DLD1 (cell line): Measurements from ENCODE around the gene MKI67.

Experiments
- in situ Hi-C: cut with HindIII; loops from 2 replicates; pipeline ENCODE4 v1.10.0; 2017; ENCODE audit warnings: low sequenced_read_pairs

The MKI67 gene

DNA sequence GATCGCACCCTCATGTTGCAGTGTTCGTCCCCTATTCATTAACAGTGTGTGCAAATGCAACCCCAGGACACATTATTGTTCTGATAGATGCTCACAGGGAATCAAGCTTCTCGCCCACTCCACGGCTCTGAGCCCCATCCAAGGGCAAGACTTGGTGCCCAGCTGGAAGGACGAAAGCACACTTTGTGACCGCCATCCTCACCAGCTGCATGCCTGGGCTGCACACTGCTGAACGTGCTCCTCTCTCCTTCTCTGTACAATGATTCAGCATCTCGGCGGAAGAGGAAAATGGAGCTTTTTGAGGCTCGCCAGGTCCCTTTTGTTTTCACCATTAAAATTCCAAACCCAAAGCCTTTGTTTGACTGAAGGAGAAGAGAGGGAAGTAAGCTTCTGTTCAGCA is 41.9 kb downstream of the MKI67 start:
- in situ Hi-C loops, result no loop called here

DNA sequence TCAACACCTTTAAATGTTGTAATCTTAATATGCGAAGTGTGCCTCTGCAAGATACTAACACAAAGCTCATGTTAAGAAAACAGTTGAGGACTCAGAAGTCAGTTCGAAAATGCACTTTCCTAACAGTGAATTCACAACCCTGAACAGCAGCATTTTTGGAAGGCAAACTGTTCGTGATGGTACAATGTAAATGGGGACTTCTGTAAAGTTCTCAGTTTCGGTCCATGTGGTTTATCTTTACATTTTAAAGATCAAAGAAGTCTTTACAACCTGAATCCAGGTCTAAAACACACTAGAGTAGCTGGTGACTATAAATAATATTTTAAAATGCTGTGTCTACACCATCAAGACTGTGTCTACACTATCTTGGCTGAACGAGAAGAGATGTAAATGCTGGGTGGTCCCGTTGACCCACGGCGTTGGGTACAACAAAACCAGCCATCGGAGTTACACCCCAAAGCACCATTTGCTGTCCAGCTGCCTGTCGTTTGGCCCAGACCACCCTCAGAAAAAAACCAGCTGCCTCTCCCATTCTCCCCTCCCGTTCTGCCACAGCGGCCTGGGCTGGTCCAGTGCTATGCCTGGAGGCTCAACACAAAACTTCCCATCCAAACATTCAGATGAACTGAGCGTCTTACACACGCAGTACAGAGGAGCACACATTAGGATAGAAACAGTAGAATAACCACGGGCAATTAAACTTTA is 42.9 kb downstream of the MKI67 start:
- in situ Hi-C loops, result no loop called here

DNA sequence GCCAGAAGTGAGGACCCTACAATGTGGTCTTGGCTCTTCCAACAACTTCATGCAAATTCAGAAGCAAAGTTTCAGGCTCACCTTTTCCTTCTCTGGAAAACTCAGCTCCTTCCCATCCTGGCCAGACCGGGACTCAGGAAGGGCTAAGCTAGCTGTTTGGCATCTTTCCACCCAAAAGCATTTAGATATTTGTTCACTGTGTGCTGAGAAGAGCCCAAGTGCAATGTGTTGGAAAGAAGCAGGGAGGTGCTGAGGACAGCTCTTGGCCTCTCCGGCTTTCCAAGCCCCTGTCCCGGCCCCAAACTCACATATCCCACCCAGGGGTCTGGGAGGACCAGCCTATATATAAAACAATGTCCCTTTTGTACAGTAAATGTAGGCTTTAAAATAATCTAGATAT is 44.5 kb downstream of the MKI67 start:
- in situ Hi-C loops, result no loop called here

DNA sequence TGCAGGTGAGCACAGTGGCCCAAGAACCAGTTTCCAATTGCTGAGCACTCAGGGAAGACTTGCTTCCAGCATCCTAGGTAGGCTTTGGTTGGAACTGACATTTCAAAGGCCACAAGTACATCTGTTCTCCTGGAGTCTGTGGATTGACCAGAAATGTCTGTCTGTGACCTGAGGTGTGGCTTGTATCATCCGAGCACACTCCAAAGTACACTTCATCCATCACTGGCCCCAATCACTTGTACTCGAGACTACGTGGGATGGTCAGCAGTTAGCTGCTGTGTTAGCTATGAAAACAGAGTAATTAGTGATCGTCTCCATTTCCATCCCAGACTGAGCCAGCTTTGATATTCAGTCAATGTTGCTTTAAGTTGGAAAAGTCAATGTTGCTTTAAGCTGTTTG is 45.0 kb downstream of the MKI67 start:
- in situ Hi-C loops, result no loop called here

DNA sequence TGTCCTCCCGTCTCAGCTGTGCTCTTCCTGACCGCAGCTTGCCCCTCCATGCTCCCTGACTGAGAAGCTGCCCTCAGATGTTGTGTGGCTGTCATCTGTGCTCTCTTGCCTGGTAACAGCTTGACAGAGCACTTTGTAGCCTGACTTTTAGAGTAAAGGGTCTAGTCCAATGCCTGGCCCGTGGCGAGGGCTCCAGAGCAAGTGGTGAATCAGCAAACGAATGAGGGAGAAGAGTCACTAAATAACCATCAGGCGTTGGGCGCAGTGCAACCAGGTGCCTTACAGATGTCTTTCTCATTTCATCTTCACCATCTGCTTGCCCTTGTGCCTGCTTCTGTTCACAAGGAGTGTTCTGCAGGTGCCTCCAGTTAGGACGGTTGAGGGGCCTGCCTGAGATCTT is 45.6 kb downstream of the MKI67 start:
- in situ Hi-C loops, result no loop called here

DNA sequence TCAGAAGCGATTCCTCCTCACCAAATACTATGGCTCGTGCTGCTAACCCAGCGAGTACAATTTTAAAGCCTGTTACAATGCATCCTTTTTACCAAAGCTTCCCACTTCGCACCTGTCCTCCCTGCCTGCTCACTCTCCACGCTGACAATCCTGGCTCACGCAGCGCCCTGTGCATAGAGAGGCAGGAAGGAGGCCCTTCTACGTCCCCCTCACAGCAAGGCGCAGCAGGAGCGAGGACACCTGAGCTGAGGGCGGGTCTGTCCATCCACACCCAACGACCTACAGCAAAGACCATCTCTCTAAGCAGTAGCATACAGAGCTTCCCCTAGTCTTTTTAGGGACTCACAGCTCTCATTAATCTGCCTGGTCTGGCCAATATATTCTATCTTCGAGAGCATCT is 46.0 kb downstream of the MKI67 start:
- in situ Hi-C loops, result no loop called here

DNA sequence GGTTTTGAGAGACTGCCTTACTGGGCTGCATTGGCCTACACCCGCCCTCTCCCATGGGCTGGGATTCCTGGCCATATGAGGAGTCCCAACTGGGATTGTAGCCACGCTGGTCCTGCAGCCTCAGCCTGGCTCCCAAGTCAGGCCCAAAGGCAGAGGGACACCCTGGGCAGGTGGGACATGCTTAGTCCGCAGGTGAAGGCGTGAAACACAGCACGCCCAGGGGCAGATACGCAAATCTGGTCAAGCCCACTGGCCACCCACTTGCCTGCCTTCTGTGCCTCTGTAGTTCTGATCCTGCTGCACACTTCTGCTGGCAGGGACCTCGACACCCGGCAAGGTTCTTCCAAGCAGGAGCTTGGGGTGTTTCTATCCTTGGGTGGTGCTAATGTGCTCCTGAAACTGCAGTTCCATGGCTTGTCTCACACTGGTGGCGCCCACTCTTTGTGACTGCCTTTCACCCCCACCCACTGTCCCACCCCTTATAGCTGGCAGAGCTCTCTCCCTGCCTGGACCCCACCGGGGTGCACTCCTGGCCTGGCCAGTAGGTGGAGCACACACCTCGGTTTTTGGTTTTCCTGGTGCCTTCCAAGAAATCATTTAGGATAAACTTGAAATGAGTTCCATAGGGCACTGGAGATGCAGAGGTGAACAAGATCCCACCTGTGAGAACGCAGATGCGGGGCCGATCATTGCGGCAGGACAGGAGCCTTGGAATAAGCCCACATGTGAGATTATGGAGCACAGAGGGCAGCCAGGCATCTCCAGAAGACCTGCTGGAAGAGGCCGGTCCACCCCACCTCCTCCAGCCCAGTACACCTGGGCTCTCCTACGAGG is 47.9 kb downstream of the MKI67 start:
- in situ Hi-C loops, result no loop called here

DNA sequence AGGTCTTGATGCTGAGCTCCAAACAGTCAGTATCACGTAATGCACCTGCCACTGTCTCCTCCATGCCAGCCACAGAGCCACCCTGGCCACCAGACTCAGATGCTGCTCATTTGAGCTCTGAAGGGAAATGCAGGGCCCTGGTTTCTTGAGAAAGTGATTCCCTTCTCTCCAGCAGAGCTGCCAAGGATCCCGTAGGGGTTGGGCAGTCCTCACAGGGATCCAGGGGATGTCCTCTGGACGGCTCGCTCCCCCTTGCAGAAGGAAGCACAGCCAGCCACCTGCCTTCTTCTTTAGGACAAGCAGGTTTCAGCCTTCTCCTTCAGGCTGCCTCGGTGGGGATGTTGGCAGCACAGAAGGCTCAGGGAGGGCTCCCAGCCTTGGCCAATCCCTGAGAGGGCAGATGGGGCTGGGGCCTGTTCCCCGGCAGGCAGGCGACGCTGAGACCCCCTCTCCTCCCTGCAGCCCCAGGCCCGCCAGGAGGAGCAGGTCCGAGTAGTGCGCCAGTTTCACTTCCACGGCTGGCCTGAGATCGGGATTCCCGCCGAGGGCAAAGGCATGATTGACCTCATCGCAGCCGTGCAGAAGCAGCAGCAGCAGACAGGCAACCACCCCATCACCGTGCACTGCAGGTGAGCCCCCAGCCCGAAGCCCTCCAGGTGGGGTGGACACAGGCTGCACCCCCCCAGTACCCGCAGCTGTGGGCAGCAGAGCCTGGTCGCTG is 48.9 kb downstream of the MKI67 start:
- in situ Hi-C loops, result no loop called here

DNA sequence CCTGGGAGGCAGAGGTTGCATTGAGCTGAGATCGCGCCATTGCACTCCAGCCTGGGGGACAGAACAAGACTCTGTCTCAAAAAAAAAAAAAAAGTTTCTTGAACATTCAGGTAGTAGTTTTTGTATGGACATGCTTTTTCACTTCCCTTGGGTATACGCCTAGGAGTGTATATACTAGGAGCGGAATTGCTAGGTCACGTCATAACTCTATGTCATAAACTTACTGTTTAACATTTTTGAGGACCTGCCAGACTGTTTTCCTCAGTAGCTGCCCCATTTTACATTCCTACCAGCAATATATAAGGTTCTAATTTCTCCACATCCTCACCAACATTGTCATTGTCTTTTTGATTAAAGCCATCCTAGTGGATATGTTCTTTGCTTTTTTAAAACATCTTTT is 51.6 kb downstream of the MKI67 start:
- in situ Hi-C loops, result no loop called here

DNA sequence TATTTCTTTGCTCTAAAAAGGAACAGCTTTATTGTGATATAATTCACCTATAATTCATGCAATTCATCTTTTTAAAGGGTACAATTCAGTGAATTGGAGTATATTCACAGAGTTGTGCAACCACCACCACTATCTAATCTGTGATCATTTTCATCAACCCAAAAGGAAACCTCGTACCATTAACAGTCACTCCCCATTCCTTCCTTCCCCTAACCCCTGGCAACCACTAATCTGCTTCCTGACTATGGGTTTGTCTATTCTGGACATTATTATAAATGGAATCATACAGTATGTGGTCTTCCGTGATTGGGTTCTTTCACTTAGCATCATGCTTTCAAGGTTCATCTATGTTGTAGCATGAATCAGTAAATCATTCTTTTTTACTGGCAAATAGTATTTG is 52.3 kb downstream of the MKI67 start:
- in situ Hi-C loops, result no loop called here

DNA sequence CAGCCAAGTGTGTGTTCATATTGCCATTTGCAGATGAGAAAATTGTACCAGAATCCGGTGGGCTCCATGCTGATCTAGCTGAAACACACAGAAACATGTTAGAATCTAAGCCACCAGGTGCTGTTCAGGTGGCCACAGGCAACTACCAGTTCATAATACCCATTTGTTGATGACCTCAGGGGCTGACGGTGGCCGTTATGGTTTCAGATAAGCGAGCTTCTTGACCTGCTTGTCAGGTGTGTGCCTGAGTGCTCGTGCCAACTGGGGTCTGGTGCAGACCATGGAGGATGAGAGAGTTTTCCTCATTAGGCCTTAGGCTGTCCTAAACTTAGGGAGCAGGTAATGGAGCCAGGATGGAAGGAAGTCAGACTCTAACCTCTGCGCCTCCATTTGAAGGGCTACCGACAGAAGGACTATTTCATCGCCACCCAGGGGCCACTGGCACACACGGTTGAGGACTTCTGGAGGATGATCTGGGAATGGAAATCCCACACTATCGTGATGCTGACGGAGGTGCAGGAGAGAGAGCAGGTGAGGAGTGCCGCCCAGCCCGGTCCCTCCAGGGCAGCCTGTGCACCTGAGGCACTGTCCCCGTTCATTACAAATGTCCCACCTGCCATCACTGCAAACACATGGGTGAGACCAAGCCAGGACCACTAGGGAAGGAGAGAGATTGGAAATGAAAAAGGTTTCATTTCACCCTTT is 53.1 kb downstream of the MKI67 start:
- in situ Hi-C loops, result no loop called here

DNA sequence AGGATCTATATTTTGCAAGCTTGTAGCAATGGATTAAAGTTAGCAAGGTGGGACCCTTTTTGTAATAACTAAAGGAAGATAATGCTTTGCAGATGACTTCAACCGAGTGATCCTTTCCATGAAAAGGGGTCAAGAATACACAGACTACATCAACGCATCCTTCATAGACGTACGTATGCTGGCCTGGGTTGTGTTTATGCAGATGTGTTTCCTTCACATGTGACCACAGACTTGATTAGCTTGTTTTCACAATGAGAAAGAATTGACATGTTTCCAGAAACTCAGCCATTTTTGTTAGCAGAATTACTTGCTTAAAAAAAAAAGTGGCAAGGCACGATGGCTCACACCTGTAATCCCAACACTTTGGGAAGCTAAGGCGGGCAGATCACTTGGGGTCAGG is 54.2 kb downstream of the MKI67 start:
- in situ Hi-C loops, result no loop called here

DNA sequence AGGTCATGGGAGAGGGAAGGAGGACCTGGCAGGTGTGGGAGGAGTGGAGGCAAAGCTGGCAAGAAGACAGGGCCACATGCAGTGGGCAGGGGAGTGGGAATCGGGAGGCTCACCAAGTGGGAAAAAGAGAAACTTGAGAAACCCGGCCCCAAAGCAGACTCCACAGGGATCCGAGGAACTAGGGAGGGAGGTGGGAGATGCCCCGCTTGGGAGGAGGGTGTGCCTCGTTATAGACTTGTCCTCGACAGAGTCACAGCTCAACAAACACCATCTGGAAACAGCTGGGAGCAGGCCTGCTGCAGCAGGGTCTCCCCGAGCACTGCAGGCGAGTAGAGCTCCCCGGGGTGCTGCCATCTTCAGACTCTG is 54.8 kb downstream of the MKI67 start:
- in situ Hi-C loops, result no loop called here

DNA sequence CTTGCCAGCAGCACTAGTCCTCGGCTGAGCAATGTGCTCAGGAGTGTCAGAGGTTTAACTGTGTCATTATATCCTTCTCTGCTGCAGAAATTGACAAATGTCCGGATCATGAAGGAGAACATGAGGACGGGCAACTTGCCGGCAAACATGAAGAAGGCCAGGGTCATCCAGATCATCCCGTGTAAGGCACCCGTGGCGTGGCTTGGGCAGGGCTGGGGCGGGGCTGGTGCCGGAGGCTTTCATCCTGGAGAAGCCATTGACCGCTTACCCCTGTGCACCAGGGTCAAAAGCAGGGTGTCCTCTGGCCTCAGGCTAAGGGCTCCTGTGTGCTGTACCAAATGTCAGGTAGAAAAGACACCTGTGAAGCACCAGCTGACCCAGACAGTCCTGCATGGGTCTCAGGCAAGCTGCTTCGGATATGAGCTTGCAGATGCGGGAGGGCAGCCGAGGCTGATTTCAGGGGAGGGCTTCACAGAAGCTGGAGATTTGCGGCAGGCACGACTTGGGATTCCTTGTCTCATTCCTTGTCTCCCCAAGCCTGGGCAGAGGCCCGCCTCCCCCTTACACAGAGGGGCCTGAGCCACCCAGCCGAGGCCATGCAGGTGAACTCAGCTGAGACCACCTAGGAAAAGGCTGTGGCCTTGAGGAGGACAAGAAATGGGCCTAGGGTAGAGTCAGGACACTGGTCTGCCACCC is 55.4 kb downstream of the MKI67 start:
- in situ Hi-C loops, result no loop called here

DNA sequence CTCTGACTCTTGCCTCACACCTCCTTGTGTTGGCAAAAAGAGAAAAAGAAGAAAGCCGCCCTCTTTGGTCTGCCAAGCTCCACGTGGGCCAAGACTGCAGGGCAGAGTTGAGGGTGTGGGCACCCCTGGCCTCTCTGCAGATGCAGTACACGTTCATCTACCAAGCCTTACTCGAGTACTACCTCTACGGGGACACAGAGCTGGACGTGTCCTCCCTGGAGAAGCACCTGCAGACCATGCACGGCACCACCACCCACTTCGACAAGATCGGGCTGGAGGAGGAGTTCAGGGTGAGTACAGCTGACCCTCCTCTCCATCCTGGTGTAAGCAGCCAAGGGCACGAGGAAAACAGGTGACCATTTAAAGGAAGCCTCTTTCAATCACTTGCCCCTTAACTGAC is 56.1 kb downstream of the MKI67 start:
- in situ Hi-C loops, result no loop called here

DNA sequence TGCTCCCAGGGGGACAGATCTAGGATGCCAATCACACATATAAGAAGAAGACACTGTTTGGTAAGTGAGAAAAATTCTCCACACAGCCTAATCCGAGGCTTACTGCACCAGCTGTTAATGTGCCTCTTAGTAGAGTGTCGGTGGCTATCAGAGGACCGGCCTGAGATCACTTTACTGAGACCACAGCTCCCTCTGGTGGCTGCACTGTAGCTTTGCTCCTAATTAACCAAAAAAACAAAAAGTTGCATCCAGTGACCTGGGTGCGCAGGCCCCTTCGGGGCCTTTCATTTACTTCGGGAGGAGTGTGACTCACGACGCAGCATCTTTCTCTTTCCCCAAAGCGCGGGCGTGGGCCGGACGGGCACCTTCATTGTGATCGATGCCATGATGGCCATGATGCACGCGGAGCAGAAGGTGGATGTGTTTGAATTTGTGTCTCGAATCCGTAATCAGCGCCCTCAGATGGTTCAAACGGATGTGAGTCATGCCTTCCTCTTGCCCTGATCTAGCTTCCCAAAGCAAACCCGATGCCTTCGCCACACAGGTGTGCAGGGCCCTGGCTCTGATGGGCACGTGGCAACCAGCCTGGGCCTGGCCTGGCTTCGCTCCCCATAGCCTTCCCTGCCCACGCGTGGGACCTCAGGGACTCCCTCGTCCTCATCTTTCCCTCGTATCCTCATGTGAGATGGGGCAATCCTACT is 56.7 kb downstream of the MKI67 start:
- in situ Hi-C loops, result no loop called here

DNA sequence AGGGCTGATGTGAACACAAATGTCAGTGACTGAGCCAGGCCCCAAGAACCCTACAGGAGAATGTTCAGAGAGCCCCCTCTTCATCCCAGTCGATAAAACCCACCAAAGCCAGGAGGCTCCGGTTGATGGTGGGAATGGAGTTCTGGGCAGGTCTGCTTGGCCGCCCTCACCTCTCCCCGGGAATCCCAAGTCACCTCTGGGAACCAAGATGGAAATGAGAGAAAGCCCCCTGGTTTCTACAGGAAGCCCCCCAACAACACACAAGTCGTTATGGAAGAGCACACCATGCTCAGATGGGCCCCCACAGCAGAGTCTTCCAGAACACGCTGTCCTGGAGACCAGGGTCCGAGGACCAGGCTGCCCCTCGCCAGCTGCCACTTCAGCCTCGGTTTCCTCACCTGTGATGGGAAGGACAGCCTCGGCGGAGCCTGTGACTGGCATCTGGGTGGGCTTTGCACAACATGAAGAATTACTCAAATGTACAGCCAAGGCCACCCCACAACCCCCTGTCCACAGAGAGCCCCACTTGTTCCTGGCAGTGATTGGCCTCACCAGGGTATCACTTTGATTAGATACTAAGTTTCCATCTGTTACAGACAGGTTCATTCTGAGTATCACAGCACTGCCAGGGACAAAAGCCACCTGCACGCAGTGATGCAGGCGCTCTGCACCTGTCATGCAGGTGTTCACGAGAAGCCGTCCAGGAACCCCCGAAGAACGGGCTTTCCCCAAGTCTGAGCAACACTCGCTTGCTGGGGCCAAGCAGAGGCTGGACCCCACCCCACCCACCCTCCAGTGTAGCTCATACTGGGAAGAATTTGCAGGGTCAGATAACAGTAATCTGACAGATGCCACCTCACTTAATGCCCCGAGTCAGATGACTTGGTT is 57.6 kb downstream of the MKI67 start:
- in situ Hi-C loops, result no loop called here

DNA sequence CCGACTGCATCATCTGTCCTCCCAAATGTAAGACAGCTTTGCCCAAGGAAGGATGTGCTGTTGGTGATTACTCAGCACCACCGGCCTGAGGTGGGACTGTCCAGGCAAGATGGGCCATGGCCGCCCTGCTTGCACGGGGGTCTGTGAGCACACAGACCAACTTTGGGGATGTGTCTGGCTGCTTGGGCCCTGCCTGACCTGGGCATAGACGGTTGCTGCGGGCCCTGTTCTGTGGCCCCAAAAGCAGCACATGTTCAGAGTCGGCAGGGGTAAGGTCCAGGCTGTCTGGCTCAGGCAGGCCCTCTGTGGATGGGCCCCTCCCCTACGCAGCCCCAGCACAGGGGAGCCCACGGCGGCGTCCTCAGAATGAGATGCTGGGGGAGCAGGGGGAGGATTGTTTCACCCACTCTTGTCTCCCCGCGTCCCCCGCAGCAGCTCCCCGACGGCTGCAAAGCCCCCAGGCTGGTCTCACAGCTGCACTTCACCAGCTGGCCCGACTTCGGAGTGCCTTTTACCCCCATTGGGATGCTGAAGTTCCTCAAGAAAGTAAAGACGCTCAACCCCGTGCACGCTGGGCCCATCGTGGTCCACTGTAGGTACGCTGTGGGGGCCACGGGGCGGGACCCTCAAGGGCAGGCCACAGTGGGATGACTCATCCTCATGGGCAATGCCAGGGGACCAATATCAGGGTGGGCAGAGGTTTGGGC is 58.4 kb downstream of the MKI67 start:
- in situ Hi-C loops, result no loop called here
